ENCODE data around the gene IZUMO4.

DNA sequence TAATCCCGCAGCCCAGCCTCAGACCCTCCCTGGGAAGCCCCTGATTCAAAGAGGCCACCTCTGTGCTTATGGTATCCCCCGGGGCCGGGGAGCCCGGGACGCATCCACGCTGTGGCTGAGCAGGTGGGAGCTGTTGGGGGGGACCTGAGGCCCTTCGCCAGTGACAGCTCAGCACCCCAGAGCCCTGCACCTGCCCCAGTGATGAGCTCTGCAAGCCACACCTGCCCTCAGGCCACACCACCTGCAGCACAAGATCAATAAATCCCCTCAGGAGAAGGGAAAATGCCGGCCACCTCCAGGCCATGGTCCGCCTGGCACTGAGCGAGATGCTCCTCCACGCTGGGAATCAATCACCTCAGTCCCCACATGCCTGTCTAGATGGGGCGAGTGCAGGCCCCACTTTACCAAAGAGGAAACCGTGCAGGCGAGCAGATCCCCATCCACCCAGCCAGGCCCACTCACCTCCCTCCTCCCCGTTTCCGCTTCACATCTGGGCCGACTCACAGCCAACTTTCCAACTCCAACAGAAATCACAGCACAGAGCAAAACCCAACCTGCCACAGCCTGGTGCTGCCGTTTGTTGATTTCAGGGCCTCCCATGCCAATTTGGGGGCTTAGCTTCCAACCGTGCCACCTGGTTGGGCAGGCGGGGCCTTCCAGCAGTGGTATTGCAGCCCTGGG is 13.4 kb upstream of the IZUMO4 start:
- TF ChIP-seq, protein P1, sequence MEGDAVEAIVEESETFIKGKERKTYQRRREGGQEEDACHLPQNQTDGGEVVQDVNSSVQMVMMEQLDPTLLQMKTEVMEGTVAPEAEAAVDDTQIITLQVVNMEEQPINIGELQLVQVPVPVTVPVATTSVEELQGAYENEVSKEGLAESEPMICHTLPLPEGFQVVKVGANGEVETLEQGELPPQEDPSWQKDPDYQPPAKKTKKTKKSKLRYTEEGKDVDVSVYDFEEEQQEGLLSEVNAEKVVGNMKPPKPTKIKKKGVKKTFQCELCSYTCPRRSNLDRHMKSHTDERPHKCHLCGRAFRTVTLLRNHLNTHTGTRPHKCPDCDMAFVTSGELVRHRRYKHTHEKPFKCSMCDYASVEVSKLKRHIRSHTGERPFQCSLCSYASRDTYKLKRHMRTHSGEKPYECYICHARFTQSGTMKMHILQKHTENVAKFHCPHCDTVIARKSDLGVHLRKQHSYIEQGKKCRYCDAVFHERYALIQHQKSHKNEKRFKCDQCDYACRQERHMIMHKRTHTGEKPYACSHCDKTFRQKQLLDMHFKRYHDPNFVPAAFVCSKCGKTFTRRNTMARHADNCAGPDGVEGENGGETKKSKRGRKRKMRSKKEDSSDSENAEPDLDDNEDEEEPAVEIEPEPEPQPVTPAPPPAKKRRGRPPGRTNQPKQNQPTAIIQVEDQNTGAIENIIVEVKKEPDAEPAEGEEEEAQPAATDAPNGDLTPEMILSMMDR (IDR thresholded peaks at IDR 0.05): no peak
- no peak for TF ChIP-seq POLR2A (IDR thresholded peaks at IDR 0.05)
